Myometrial cell (primary cell): ENCODE results near the gene OTOA. TPM values are rescaled to one million over a fixed set of nuclear protein-coding genes. Genes with fewer than 3 reads are reported as not detected.

Source experiments
- total RNA-seq: library from RNA; depleted of rRNA; stranded (reverse); fragments of >200 nt; gene quantifications from 2 replicates; pipeline ENCODE4 v1.2.3, GENCODE V29; 2015

Gene OTOA
- not detected in 2 replicates for total RNA-seq

GRCh38 chr16:21663889-21664647 lies at the start of gene OTOA:
Gene OTOA (plus strand): TSS chr16:21663968. CDS start chr16:21678515, 14,547 bp downstream.

GRCh38 chr16:21652453-21652852 lies 11.3 kb upstream of the OTOA start, which contains the start of gene IGSF6:
Gene IGSF6 (minus strand): TSS chr16:21652608. CDS start chr16:21652598, 10 bp downstream.

Other genes with a start within 250 kb of the OTOA start
- 223 and 237 TPM in 2 replicates for gene METTL9, start 64.4 kb upstream of the OTOA start, total RNA-seq
- not detected in 2 replicates for gene IGSF6, start 11.4 kb upstream of the OTOA start, total RNA-seq
- gene NPIPB4, start 193.8 kb downstream of the OTOA start, total RNA-seq: 3.7 and 9.6 TPM in 2 replicates